Measurements from ENCODE around the gene KNCN.

KNCN gene

DNA sequence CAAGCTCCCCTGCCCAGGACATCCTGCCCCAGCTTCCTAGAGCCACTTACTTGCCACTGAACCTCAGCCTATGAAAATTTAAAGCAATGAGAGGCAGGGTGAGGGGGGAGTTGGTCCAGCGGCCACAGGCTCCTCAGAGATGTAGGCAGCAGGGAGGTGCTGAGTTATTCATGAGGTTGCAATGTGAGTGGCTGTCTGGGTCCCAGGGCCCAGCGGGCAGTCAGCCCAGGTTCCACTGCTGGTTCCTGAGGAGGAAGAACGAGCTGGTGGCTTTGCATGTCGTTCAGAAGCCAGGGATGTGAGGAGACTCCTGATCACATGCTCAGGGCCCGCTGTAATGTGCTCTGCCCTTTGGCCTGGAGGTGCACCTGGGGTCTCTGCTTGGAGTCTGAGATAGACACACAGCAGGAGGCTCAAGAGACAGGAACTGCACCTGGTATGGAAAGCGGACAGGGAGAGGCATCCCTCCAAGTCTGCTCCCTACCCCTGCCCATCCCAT, at the start of gene KNCN:
Gene KNCN, minus strand, starts transcription at position 51 of the 499 bp plus-strand sequence. CDS start 432 bp downstream, outside the sequence.
- H3K9ac ChIP-seq (ENCODE audit: low read depth in 1 of 2, low read length in 2 of 2) = no peak within 1 kb of the TSS
- H3K4me3 ChIP-seq (ENCODE audit: low read depth in 1 of 2, low read length in 2 of 2) = no peak within 1 kb of the TSS

DNA sequence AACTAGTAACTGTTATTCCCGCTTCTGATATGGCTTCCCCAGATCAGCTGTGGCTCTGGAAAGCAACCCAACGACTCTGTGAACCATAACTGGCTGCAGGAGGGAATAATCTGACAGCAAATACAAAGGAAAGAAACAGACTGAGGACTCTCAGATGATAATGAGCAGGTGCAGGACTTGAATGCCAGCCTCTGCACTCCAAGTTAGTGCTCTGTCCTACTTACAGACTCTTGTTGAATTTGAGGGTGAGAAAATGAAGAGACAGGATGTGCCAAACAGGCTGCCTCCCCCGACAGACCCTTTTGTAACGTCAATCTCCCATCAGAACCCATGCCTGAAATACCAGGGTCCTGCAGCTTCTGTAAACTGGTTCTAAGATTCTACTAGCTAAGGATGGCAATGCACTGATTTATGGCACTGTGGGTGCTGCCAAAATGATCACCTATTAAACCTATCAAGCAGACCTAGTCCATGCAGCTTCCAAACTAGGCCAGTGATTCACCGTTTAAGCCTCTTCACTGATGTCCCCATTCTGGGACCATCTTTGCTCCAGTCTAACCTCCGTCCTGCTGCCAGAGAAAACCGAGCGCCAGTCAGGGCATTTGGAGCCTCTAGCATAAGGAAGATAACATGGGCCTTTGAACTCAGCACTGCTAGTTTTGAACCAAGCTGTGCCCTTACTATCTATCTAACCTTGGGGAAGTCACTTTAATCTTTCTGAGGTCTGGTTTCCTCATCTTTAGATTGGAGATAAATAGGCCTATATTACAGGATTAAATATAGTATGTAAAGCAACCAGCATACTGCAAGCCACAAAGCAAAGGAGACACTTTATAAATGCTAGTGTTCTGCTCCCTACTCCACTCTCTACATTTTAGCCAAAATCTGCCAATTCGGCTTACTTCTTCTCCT, 47.9 kb upstream of the KNCN start:
- no peaks in the 10 kb centered on the region for H3K9me3 ChIP-seq (ENCODE audit: control insufficient read depth in 1 of 2, low read length in 2 of 2)
- H3K4me1 ChIP-seq (ENCODE audit: control insufficient read depth in 1 of 2, insufficient read depth in 2 of 2, low read length in 2 of 2) = peaks cover 23% of the 10 kb centered on the region in 2 donors
- H3K9ac ChIP-seq (ENCODE audit: low read depth in 1 of 2, low read length in 2 of 2) = no peak overlapping the region
- no peak overlapping the region for H3K4me3 ChIP-seq (ENCODE audit: low read depth in 1 of 2, low read length in 2 of 2)
- no peaks in the 10 kb centered on the region for H3K36me3 ChIP-seq (ENCODE audit: control insufficient read depth in 1 of 2, insufficient read depth in 2 of 2, low read length in 2 of 2)
- H3K27ac ChIP-seq (ENCODE audit: low read depth, low read length) = no peak overlapping the region
- no peaks in the 10 kb centered on the region for H3K27me3 ChIP-seq (ENCODE audit: control insufficient read depth in 1 of 2, insufficient read depth in 2 of 2, low read length in 2 of 2)

More for the DNA sequence above, at the start of gene KNCN:
- Histone ChIP-seq H3K9me3 (ENCODE audit: control insufficient read depth in 1 of 2, low read length in 2 of 2) (no peaks in the 10 kb centered on the region), H3K27me3 (ENCODE audit: control insufficient read depth in 1 of 2, insufficient read depth in 2 of 2, low read length in 2 of 2) (peaks cover 17 to 30% of the 10 kb centered on the region in 2 donors), H3K27ac (ENCODE audit: low read depth, low read length) (no peak within 1 kb of the TSS), H3K4me1 (ENCODE audit: control insufficient read depth in 1 of 2, insufficient read depth in 2 of 2, low read length in 2 of 2) (peaks cover 3 to 10% of the 10 kb centered on the region in 2 donors), H3K36me3 (ENCODE audit: control insufficient read depth in 1 of 2, insufficient read depth in 2 of 2, low read length in 2 of 2) (no peaks in the 10 kb centered on the region)

DNA sequence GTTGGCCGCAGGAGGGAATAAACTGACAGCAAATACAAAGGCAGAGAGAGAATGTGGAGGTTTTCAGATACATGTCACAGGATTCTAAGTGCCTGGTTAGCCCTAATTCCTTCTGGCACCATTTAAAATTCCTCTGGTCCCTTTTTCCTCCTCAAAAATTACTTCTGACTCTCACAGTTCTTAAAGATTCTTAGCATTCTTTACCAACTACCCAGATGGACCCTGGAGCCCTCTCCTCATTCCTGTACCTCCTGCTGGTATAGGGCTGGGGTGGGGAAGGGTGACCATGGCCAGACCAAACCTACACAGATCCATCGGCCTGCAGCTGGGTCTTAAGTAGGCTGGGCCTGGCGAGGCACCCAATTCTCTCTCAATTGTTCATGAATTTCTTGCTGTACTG, 45.4 kb upstream of the KNCN start:
- peaks cover 7 to 11% of the 10 kb centered on the region in 2 donors for H3K4me1 ChIP-seq (ENCODE audit: control insufficient read depth in 1 of 2, insufficient read depth in 2 of 2, low read length in 2 of 2)

DNA sequence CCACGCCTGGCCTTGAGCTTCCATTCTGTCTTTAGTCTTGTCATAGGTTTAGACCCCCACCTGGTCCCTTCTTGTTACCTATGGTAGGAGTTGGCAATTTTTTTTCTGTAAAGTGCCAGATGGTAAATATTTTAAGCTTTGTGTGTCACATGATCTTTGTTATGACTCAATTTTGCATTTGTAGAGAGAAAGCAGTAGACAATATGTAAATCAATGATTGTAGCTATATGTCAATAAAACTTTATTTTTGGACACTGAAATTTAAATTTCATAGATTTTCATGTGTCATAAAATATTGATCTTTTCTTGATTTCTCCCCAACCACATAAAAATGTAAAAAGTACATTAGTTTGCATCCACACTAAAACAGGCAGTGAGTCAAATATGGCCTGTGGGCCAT, 44.6 kb upstream of the KNCN start:
- Histone ChIP-seq H3K9me3 (ENCODE audit: control insufficient read depth in 1 of 2, low read length in 2 of 2) (no peaks in the 10 kb centered on the region), H3K27me3 (ENCODE audit: control insufficient read depth in 1 of 2, insufficient read depth in 2 of 2, low read length in 2 of 2) (no peaks in the 10 kb centered on the region), H3K4me3 (ENCODE audit: low read depth in 1 of 2, low read length in 2 of 2) (no peak overlapping the region), H3K9ac (ENCODE audit: low read depth in 1 of 2, low read length in 2 of 2) (no peak overlapping the region), H3K36me3 (ENCODE audit: control insufficient read depth in 1 of 2, insufficient read depth in 2 of 2, low read length in 2 of 2) (peaks cover 13 to 30% of the 10 kb centered on the region in 2 donors), H3K4me1 (ENCODE audit: control insufficient read depth in 1 of 2, insufficient read depth in 2 of 2, low read length in 2 of 2) (peaks cover 0 to 11% of the 10 kb centered on the region in 2 donors), H3K27ac (ENCODE audit: low read depth, low read length) (no peak overlapping the region)

More for the DNA sequence above, 45.4 kb upstream of the KNCN start:
- peaks cover 13 to 23% of the 10 kb centered on the region in 2 donors for H3K36me3 ChIP-seq (ENCODE audit: control insufficient read depth in 1 of 2, insufficient read depth in 2 of 2, low read length in 2 of 2)
- no peak overlapping the region for H3K4me3 ChIP-seq (ENCODE audit: low read depth in 1 of 2, low read length in 2 of 2)
- no peaks in the 10 kb centered on the region for H3K27me3 ChIP-seq (ENCODE audit: control insufficient read depth in 1 of 2, insufficient read depth in 2 of 2, low read length in 2 of 2)
- no peak overlapping the region for H3K9ac ChIP-seq (ENCODE audit: low read depth in 1 of 2, low read length in 2 of 2)
- no peak overlapping the region for H3K27ac ChIP-seq (ENCODE audit: low read depth, low read length)
- no peaks in the 10 kb centered on the region for H3K9me3 ChIP-seq (ENCODE audit: control insufficient read depth in 1 of 2, low read length in 2 of 2)

DNA sequence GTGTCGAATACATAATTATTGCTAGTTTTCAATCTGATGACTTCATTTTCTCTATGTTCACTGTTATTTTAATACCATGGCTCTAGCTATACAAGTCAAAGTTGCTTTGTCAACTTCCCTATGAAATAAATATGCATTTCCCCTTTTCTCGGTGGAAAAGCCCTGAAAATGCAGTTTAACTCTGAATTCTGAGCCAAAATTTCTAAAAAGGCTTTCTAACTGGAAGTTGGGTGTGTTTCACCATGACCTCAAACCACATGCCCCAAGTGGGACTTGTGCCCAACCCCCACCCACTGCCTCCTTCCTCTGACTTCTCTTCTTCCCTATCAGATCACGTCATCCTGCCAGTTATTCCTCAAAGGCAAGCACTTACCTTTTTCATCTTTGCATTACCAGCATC, 43.7 kb upstream of the KNCN start:
- Histone ChIP-seq H3K4me3 (ENCODE audit: low read depth in 1 of 2, low read length in 2 of 2) (peak overlapping the region in 1 of 2 donors; percentile 14), H3K36me3 (ENCODE audit: control insufficient read depth in 1 of 2, insufficient read depth in 2 of 2, low read length in 2 of 2) (peaks cover 19 to 38% of the 10 kb centered on the region in 2 donors), H3K9me3 (ENCODE audit: control insufficient read depth in 1 of 2, low read length in 2 of 2) (no peaks in the 10 kb centered on the region), H3K27ac (ENCODE audit: low read depth, low read length) (no peak overlapping the region), H3K9ac (ENCODE audit: low read depth in 1 of 2, low read length in 2 of 2) (no peak overlapping the region), H3K27me3 (ENCODE audit: control insufficient read depth in 1 of 2, insufficient read depth in 2 of 2, low read length in 2 of 2) (no peaks in the 10 kb centered on the region), H3K4me1 (ENCODE audit: control insufficient read depth in 1 of 2, insufficient read depth in 2 of 2, low read length in 2 of 2) (peaks cover 0 to 10% of the 10 kb centered on the region in 2 donors)

DNA sequence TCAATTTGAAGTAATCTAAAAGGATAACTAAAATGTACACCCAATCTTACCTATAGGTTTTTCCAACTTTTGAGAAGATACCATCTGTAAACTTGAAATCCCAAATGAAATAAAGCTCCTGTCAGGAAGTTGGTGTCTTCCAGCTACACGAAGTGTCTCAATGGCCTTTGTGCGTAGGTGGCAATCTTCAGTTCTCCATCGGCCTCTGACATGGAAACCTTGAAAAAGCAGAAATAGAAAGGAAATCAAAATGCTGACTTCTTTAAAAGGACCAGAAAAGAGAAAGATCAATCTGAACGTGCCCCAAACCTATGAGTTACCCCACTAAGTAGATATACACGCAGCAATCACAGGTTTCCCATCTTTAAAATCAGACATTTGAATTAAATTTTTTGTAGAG, 42.6 kb upstream of the KNCN start:
- H3K4me1 ChIP-seq (ENCODE audit: control insufficient read depth in 1 of 2, insufficient read depth in 2 of 2, low read length in 2 of 2) = peaks cover 0 to 4% of the 10 kb centered on the region in 2 donors
- H3K27me3 ChIP-seq (ENCODE audit: control insufficient read depth in 1 of 2, insufficient read depth in 2 of 2, low read length in 2 of 2) = no peaks in the 10 kb centered on the region
- no peak overlapping the region for H3K4me3 ChIP-seq (ENCODE audit: low read depth in 1 of 2, low read length in 2 of 2)
- H3K9ac ChIP-seq (ENCODE audit: low read depth in 1 of 2, low read length in 2 of 2) = no peak overlapping the region
- H3K9me3 ChIP-seq (ENCODE audit: control insufficient read depth in 1 of 2, low read length in 2 of 2) = no peaks in the 10 kb centered on the region
- peaks cover 25 to 49% of the 10 kb centered on the region in 2 donors for H3K36me3 ChIP-seq (ENCODE audit: control insufficient read depth in 1 of 2, insufficient read depth in 2 of 2, low read length in 2 of 2)
- H3K27ac ChIP-seq (ENCODE audit: low read depth, low read length) = no peak overlapping the region

DNA sequence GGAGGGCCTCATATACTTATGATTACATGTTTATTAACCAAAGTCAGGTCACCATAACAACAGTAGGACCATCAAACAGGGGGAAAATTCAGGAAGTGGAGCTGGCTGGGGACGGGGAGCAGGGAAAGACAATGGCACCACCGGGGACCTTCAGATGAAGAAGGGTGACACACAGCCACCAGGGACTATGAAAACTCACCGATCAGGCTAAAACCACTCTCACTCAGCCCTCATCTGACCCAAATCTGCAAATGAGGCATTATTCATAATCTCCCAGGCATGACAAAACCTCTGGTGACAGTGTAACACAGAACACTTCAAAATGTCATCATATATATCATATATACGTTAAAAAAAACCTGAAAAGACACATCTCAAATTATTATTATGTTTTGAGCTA, 41.4 kb upstream of the KNCN start:
- H3K27me3 ChIP-seq (ENCODE audit: control insufficient read depth in 1 of 2, insufficient read depth in 2 of 2, low read length in 2 of 2) = no peaks in the 10 kb centered on the region
- no peak overlapping the region for H3K27ac ChIP-seq (ENCODE audit: low read depth, low read length)
- H3K36me3 ChIP-seq (ENCODE audit: control insufficient read depth in 1 of 2, insufficient read depth in 2 of 2, low read length in 2 of 2) = peaks cover 26 to 49% of the 10 kb centered on the region in 2 donors

DNA sequence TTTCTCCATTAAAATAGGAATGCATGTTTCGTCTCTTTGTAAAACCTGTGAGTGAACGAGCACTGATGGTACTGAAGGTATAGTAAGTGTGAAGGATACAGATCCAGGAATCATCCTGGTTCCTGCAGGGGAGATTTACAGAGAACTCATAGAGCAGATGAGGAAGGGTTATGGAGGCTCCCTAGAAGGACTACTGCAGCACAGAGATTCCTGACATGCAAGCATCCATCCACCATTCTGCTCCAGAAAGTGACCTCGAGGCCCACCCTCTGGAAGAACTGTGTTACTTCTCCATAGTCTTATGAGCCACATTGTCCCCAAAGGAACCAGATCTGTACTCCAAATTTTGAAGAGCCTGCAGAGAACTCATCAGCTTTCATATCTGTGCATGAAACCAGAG, 38.1 kb upstream of the KNCN start:
- no peaks in the 10 kb centered on the region for H3K9me3 ChIP-seq (ENCODE audit: control insufficient read depth in 1 of 2, low read length in 2 of 2)
- H3K4me3 ChIP-seq (ENCODE audit: low read depth in 1 of 2, low read length in 2 of 2) = no peak overlapping the region
- H3K27me3 ChIP-seq (ENCODE audit: control insufficient read depth in 1 of 2, insufficient read depth in 2 of 2, low read length in 2 of 2) = no peaks in the 10 kb centered on the region
- H3K9ac ChIP-seq (ENCODE audit: low read depth in 1 of 2, low read length in 2 of 2) = no peak overlapping the region
- no peaks in the 10 kb centered on the region for H3K4me1 ChIP-seq (ENCODE audit: control insufficient read depth in 1 of 2, insufficient read depth in 2 of 2, low read length in 2 of 2)
- H3K27ac ChIP-seq (ENCODE audit: low read depth, low read length) = no peak overlapping the region
- peaks cover 28 to 71% of the 10 kb centered on the region in 2 donors for H3K36me3 ChIP-seq (ENCODE audit: control insufficient read depth in 1 of 2, insufficient read depth in 2 of 2, low read length in 2 of 2)

More for the DNA sequence above, 41.4 kb upstream of the KNCN start:
- peaks cover 0 to 4% of the 10 kb centered on the region in 2 donors for H3K4me1 ChIP-seq (ENCODE audit: control insufficient read depth in 1 of 2, insufficient read depth in 2 of 2, low read length in 2 of 2)
- no peaks in the 10 kb centered on the region for H3K9me3 ChIP-seq (ENCODE audit: control insufficient read depth in 1 of 2, low read length in 2 of 2)
- H3K9ac ChIP-seq (ENCODE audit: low read depth in 1 of 2, low read length in 2 of 2) = no peak overlapping the region
- no peak overlapping the region for H3K4me3 ChIP-seq (ENCODE audit: low read depth in 1 of 2, low read length in 2 of 2)

DNA sequence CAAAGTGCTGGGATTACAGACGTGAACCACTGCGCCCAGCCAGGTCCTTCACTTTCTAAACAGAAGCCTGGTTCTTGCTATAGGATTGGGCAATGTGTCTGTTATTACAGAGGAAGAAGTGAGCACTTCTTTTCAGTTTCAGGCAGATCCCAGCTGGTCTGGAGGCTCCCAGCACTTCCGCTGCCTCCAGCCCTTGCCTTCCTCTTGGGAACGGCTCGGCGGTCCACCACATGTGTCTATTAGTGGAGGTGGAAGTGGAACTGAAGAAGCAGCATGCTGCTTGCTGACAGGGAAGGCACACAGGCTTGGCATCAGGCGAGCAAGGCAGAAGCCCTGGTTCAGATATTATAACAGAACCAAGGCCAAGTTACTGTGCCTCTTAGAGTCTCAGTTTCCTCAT, 35.6 kb upstream of the KNCN start:
- H3K9ac ChIP-seq (ENCODE audit: low read depth in 1 of 2, low read length in 2 of 2) = no peak overlapping the region
- peaks cover 27 to 74% of the 10 kb centered on the region in 2 donors for H3K36me3 ChIP-seq (ENCODE audit: control insufficient read depth in 1 of 2, insufficient read depth in 2 of 2, low read length in 2 of 2)
- peaks cover 5% of the 10 kb centered on the region in 2 donors for H3K4me1 ChIP-seq (ENCODE audit: control insufficient read depth in 1 of 2, insufficient read depth in 2 of 2, low read length in 2 of 2)
- no peak overlapping the region for H3K4me3 ChIP-seq (ENCODE audit: low read depth in 1 of 2, low read length in 2 of 2)
- H3K27ac ChIP-seq (ENCODE audit: low read depth, low read length) = no peak overlapping the region
- no peaks in the 10 kb centered on the region for H3K9me3 ChIP-seq (ENCODE audit: control insufficient read depth in 1 of 2, low read length in 2 of 2)
- H3K27me3 ChIP-seq (ENCODE audit: control insufficient read depth in 1 of 2, insufficient read depth in 2 of 2, low read length in 2 of 2) = no peaks in the 10 kb centered on the region

DNA sequence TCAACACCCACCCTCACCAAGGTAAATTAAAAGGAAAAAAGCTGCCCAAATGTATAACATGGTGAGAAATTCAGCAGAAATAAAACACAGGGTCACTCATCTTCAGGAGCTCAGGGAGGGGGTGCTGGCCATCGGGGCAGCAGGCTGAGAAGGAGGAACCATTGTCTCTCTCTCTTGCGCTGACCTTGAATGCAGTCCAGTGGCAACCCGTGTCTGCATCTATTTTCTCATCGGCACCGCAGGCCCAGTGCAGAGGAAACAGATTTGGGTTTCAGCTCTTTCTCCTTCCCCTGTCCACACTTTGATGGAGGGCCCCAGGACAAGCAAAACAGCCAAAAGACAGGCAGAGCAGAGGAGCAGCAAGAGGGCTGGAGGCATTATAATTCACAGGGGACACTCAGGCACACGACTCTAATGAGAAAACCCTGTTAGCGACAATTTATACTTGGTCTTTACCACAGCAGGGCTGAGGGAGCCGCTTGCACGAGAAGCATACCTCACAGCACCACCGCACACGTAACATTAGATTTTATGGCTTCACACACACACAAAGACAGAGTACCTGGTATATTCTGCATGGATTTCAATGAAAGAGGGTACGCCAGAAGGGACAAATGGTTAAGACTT, 34.0 kb upstream of the KNCN start:
- H3K4me3 ChIP-seq (ENCODE audit: low read depth in 1 of 2, low read length in 2 of 2) = no peak overlapping the region
- no peaks in the 10 kb centered on the region for H3K27me3 ChIP-seq (ENCODE audit: control insufficient read depth in 1 of 2, insufficient read depth in 2 of 2, low read length in 2 of 2)
- peaks cover 5 to 9% of the 10 kb centered on the region in 2 donors for H3K4me1 ChIP-seq (ENCODE audit: control insufficient read depth in 1 of 2, insufficient read depth in 2 of 2, low read length in 2 of 2)
- H3K9ac ChIP-seq (ENCODE audit: low read depth in 1 of 2, low read length in 2 of 2) = no peak overlapping the region
- peaks cover 27 to 71% of the 10 kb centered on the region in 2 donors for H3K36me3 ChIP-seq (ENCODE audit: control insufficient read depth in 1 of 2, insufficient read depth in 2 of 2, low read length in 2 of 2)
- H3K27ac ChIP-seq (ENCODE audit: low read depth, low read length) = no peak overlapping the region
- H3K9me3 ChIP-seq (ENCODE audit: control insufficient read depth in 1 of 2, low read length in 2 of 2) = no peaks in the 10 kb centered on the region
